ENCODE results near the gene HOXC13. TPM values are rescaled to one million over a fixed set of nuclear protein-coding genes. Genes with fewer than 3 reads are reported as not detected.

Gene HOXC13
- total and polyA plus RNA-seq, 2 donors (not counting 1 experiment from before 2014, with no cell fraction given), result not detected

GRCh38 chr12:53967421-53967925 lies 28.8 kb downstream of the HOXC13 start:
- Histone ChIP-seq H3K36me3 (ENCODE audit: control insufficient read depth, insufficient read depth, low read length) (no peaks in the 10 kb centered on the region), H2AFZ (ENCODE audit: low read length) (no peak overlapping the region), H4K20me1 (ENCODE audit: control insufficient read depth, extremely low read depth, insufficient read depth, low read length) (no peaks in the 10 kb centered on the region), H3K9ac (ENCODE audit: insufficient read depth, low read length) (no peak overlapping the region), H3K4me2 (ENCODE audit: extremely low read depth, insufficient read depth, low read length) (no peak overlapping the region), H3K27me3 (ENCODE audit: control insufficient read depth, insufficient read depth, low read length) (peaks cover 95% of the 10 kb centered on the region), H3K4me3 (replicated peaks in 1 of 4; ENCODE audit: control extremely low read depth in 1 of 4, insufficient read depth in 1 of 4, low read depth in 3 of 4, low read length in 4 of 4) (no peak overlapping the region), H3K9me3 (ENCODE audit: control insufficient read depth, insufficient read depth, low read depth, low read length) (no peaks in the 10 kb centered on the region), H3K27ac (ENCODE audit: insufficient read depth, low read length) (no peak overlapping the region), H3K4me1 (ENCODE audit: control insufficient read depth, extremely low read depth, insufficient read depth, low read length) (no peaks in the 10 kb centered on the region), H3K79me2 (ENCODE audit: control insufficient read depth, insufficient read depth, low read length) (no peaks in the 10 kb centered on the region)
- no peak for DNase-seq (ENCODE audit: low read depth in 2 of 2)
- TF ChIP-seq EZH2 (IDR thresholded peaks at IDR 0.05; ENCODE audit: low read length, missing control alignments) (no peak), CTCF (conservative IDR thresholded peaks at IDR 0.05 in 1 of 2, IDR thresholded peaks at IDR 0.05 in 1 of 2; ENCODE audit: low read depth in 1 of 2, low read length in 2 of 2) (no peak)

GRCh38 chr12:53968214-53969127 lies 29.8 kb downstream of the HOXC13 start:
- Histone ChIP-seq H3K9me3 (ENCODE audit: control insufficient read depth, insufficient read depth, low read depth, low read length) (no peaks in the 10 kb centered on the region), H3K79me2 (ENCODE audit: control insufficient read depth, insufficient read depth, low read length) (no peaks in the 10 kb centered on the region), H3K27me3 (ENCODE audit: control insufficient read depth, insufficient read depth, low read length) (peaks cover 96% of the 10 kb centered on the region), H3K36me3 (ENCODE audit: control insufficient read depth, insufficient read depth, low read length) (no peaks in the 10 kb centered on the region), H4K20me1 (ENCODE audit: control insufficient read depth, extremely low read depth, insufficient read depth, low read length) (no peaks in the 10 kb centered on the region), H3K4me2 (ENCODE audit: extremely low read depth, insufficient read depth, low read length) (no peak overlapping the region), H3K4me1 (ENCODE audit: control insufficient read depth, extremely low read depth, insufficient read depth, low read length) (no peaks in the 10 kb centered on the region), H3K27ac (ENCODE audit: insufficient read depth, low read length) (no peak overlapping the region), H2AFZ (ENCODE audit: low read length) (no peak overlapping the region), H3K4me3 (replicated peaks in 1 of 4; ENCODE audit: control extremely low read depth in 1 of 4, insufficient read depth in 1 of 4, low read depth in 3 of 4, low read length in 4 of 4) (no peak overlapping the region), H3K9ac (ENCODE audit: insufficient read depth, low read length) (no peak overlapping the region)
- no peak for DNase-seq (ENCODE audit: low read depth in 2 of 2)
- TF ChIP-seq EZH2 (IDR thresholded peaks at IDR 0.05; ENCODE audit: low read length, missing control alignments), result peak; percentile 55
- no peak for TF ChIP-seq CTCF (conservative IDR thresholded peaks at IDR 0.05 in 1 of 2, IDR thresholded peaks at IDR 0.05 in 1 of 2; ENCODE audit: low read depth in 1 of 2, low read length in 2 of 2)

- Histone ChIP-seq H3K4me2 (ENCODE audit: extremely low read depth, insufficient read depth, low read length) (no peak overlapping the region), H2AFZ (ENCODE audit: low read length) (no peak overlapping the region), H3K9ac (ENCODE audit: insufficient read depth, low read length) (no peak overlapping the region), H3K36me3 (ENCODE audit: control insufficient read depth, insufficient read depth, low read length) (no peaks in the 10 kb centered on the region), H3K9me3 (ENCODE audit: control insufficient read depth, insufficient read depth, low read depth, low read length) (no peaks in the 10 kb centered on the region), H4K20me1 (ENCODE audit: control insufficient read depth, extremely low read depth, insufficient read depth, low read length) (no peaks in the 10 kb centered on the region), H3K27me3 (ENCODE audit: control insufficient read depth, insufficient read depth, low read length) (peaks cover 94% of the 10 kb centered on the region), H3K27ac (ENCODE audit: insufficient read depth, low read length) (no peak overlapping the region), H3K4me1 (ENCODE audit: control insufficient read depth, extremely low read depth, insufficient read depth, low read length) (no peaks in the 10 kb centered on the region), H3K79me2 (ENCODE audit: control insufficient read depth, insufficient read depth, low read length) (no peaks in the 10 kb centered on the region), H3K4me3 (replicated peaks in 1 of 4; ENCODE audit: control extremely low read depth in 1 of 4, insufficient read depth in 1 of 4, low read depth in 3 of 4, low read length in 4 of 4) (no peak overlapping the region)
- DNase-seq (ENCODE audit: low read depth in 2 of 2), result no peak
- TF ChIP-seq EZH2 (IDR thresholded peaks at IDR 0.05; ENCODE audit: low read length, missing control alignments) (peak; percentile 28), CTCF (conservative IDR thresholded peaks at IDR 0.05 in 1 of 2, IDR thresholded peaks at IDR 0.05 in 1 of 2; ENCODE audit: low read depth in 1 of 2, low read length in 2 of 2) (no peak)
These were observed 31.1 kb downstream of the HOXC13 start for GRCh38 chr12:53969588-53970259.

All from fibroblast of lung (primary cell).